NOMO-1 treated with DMSO at 0.1 percent for 48 hours (cell line): ENCODE results near the gene PRAMEF13.
"Not testable (repeated sequence)": the region's sequence is repeated elsewhere in the genome, so short reads cannot be mapped to it uniquely, and the experiment has no call there.

Experiments used
- DNase-seq: peaks from one replicate; lab custom pipeline; 2025; ENCODE audit not compliant: unreplicated experiment; lab: John Stamatoyannopoulos, UW

PRAMEF13 gene, protein sequence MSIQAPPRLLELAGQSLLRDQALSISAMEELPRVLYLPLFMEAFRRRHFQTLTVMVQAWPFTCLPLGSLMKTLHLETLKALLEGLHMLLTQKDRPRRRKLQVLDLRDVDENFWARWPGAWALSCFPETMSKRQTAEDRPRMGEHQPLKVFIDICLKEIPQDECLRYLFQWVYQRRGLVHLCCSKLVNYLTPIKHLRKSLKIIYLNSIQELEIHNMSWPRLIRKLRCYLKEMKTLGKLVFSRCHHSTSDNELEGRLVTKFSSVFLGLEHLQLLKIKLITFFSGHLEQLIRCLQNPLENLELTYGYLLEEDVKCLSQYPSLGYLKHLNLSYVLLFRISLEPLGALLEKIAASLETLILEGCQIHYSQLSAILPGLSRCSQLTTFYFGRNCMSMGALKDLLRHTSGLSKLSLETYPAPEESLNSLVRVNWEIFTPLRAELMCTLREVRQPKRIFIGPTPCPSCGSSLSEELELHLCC

DNA sequence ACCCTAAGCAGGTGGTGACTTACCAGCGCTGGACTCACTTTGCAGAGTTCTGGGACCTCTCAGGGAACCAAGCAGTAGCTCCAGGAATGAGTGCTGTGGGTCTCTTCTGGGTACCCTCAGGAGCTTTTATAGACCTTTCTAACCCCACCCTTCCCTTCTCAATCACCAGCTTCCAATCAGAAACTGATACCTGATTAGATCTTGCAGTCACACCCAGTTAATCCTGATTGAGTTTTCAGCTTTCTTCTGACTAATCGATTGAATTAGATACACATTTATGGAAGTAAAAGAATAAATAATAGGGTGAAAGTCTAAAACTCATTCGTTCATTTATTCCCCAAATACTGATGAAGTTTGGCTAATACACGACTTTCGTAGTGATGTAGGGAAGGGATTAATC is at the start of gene PRAMEF13:
PRAMEF13 (minus strand) TSS at position 101 of the 400 bp plus-strand sequence. CDS start 1,820 bp downstream, outside the sequence.
- DNase-seq = not testable (repeated sequence)

DNA sequence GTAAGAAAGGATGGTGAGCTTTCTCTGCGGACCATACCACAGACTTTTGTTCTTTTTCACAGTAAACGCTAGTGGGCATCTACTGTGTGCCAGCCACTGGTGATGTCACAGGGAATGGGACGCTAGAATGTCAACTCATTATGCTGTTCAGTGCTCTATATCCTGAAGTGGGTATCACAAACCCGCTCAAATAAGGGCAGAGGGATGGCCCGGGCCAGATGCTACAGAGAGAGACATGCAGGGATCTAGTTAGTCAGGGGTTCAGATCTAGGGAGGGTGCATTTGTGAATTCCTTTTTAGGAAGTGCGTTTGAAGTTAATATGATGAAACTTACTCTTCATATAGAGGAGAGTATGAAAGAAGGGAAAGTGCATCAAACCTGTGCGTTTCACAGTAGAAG is 45.9 kb upstream of the PRAMEF13 start:
- DNase-seq = not testable (repeated sequence)

DNA sequence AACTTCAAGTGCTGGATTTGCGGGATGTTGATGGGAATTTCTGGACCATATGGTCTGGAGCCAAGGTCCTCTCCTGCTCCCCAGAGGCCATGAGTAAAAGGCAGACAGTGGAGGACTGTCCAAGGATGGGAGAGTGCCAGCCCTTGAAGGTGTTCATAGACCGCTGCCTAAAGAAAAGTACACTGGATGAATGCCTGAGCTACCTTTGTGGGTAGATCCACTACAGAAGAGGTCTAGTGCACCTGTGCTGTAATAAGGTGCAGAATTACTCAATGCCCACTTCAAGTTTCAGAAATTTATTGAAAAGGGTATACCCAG is 45.3 kb upstream of the PRAMEF13 start:
- not testable (repeated sequence) for DNase-seq

DNA sequence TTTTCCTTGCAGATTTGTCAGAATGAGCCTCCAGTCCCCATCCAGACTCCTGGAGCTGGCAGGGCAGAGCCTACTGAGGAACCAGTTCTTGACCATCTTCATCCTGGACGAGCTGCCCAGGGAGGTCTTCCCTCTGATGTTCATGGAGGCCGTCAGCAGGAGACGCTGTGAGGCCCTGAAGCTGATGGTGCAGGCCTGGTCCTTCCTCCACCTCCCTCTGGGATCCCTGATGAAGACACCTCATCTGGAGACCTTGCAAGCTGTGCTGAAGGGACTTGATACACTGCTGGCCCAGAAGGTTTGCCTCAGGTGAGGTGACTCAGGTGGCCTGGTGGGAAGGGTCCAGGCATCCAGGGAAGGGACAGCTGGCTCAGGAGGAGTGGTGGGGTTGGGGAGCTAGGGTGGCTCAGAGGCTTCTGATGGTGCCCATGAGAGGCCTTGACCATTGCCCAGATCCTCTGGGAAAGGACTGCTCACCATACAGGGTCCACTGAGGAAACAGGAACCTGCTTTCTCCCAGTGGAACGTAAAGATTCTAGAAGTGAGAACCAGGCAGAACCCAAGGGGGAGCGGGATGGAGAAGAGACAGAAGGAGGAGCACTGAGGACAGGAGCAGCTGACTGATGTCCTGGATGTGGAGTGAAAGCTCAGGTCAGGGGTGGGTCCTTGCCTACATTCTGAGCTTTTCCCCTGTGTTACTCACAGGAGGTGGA is 44.8 kb upstream of the PRAMEF13 start:
- not testable (repeated sequence) for DNase-seq

DNA sequence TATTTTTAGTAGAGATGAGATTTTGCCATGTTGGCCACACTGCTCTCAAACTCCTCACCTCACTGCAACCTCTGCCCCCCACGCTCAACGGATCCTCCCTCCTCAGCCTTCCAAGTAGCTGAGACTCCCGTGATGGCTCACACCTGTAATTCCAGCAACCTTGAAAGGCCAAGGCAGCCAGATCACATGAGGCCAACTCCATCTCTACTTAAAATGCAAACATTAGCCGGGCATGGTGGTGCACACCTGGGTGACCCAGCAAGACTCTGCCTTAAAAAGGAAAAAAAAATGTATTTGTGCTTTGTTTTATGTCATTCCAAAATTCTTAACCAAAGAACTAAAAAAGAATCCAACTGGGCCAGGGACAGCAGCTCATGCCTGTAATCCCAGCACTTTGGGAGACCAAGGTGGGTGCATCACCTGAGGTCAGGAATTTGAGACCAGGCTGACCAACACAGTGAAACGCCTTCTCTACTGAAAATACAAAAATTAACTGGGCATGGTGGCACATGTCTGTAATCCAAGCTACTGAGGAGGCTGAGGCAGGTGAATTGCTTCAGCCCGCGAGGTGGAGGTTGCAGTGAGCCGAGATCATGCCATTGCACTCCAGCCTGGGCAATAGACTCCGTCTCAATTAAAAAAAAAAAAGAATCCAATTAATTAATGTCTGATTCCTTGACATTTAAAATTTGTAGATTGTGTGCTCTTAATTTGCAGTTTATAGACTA is 42.5 kb upstream of the PRAMEF13 start:
- DNase-seq = not testable (repeated sequence)

DNA sequence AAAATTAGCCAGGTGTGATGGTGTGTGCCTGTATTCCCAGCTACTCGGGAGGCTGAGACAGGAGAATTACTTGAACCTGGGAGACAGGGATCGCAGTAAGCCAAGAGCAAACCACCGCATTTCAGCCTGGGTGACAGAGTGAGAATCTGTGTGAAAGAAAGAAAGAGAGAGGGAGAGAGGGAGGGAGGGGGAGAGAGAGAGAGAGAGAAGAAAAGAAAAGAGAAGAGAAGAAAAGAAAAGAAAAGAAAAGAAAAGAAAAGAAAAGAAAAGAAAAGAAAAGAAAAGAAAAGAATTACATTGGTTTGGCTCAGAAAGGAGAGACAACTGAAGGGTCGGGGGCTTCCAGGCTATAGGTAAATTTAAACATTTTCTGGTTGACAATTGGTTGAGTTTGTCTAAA is 38.4 kb upstream of the PRAMEF13 start:
- not testable (repeated sequence) for DNase-seq

DNA sequence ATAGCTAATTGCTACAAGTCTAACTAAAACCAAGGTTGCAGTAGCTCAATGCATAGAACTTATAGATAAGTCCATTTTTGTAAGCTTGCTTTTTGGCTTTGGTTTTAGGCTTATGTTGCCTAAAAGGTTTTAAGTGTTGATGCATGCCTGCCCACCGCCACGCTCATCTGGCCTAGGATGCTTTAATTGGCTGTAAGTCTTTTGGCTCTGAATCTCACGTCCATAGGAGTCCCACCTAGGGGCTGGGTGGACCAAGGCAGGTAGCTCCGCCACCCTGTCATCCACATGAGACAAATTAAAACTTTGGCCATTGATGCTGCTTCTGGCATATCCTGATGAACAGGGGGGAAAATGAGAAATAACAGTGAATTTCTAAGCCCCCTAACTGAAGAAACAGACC is 36.4 kb upstream of the PRAMEF13 start:
- not testable (repeated sequence) for DNase-seq

DNA sequence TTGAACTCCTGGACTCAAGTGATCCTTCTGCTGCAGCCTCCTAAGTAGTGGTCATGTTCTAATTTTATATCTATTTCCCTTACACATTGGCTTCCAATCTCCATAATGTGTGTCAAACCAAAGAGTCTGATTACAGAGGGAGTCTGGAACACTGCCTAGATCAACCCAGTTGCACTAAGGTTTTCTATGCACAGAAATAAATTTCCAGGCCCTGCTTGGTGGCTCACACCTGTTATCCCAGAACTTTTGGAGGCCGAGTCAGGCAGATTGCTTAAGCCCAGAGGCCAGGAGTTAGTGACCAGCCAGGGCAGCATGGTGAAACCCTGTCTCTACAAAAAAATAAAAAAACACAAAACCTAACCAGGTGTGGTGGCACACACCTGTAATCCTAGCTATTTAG is 32.8 kb upstream of the PRAMEF13 start:
- not testable (repeated sequence) for DNase-seq

DNA sequence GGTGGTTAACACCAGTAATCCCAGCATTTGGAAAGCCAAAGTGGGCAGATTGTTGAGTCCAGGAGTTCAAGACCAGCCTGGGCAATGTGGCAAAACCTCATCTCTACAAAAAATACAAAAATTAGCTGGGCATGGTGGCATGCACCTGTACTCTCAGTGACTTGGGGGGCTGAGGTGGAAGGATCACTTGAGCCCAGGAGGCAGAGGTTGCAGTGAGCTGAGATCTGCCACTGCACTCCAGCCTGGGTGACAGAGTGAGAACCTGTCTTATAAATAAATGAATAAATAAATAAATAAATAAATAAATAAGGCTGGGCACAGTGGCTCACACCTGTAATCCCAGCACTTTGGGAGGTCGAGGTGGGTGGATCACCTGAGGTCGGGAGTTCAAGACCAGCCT is 30.8 kb upstream of the PRAMEF13 start:
- not testable (repeated sequence) for DNase-seq

DNA sequence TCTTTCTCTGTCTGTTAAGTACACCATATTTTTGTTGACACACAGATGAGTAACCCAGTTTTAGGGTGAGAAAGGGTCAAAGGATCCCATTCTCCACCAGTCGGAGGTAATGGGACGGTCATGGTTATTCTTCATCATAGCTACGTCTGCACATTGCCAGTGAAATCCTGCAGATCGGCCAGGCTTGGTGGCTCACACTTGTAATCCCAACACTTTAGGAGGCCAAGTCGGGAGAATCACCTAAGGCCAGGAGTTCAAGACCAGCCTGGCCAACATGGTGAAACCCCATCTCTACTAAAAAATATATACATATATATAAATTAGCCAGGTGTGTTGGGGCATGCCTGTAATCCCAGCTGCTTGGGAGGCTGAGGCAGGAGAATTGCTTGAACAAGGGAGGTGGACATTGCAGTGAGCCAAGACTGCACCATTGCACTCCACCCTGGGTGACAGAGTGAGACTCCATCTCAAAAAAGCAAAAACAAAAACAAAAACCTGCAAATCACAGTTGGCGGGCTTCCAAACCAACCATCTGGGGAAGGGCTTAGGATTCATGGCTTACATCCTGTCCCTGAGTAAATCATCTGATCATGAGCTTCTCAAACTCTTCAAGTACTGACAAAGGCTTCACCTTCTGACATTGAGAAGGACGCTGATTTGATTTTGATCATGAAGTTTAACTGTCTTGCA is 30.0 kb upstream of the PRAMEF13 start:
- DNase-seq = not testable (repeated sequence)

DNA sequence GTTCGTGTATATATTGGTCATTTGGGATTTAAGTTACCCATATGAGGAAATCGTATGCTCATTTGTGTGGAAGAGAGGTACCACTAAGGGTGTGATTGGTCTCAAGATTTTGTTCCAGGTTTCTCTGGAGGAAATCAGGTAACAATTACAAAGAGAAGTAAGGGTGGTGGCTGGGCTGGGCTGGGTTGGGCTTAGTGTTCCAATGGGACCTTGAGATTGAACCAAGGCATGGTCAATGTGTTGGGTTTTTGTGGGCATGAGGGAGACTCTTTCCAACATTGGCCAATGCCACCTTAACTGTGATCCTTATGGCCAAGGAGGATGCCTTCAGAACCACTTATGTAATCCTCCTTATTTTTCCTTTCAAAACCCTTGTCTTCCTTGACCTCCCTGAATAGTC is 29.4 kb upstream of the PRAMEF13 start:
- DNase-seq = not testable (repeated sequence)

DNA sequence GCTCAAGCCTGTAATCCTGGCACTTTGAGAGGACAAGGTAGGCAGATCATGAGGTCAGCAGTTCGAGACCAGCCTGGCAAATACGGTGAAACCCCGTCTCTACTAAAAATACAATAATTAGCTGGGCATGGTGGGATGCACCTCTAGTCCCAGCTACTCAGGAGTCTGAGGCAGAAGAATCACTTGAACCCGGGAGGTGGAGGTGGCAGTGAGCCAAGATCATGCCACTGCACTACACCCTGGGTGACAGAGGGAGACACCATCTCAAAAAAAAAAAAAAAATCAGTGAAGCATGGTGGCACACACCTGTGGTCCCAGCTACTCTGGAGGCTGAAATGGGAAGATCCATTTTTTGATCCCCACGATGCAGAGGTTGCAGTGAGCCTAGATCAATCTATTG is 28.9 kb upstream of the PRAMEF13 start:
- DNase-seq = not testable (repeated sequence)

DNA sequence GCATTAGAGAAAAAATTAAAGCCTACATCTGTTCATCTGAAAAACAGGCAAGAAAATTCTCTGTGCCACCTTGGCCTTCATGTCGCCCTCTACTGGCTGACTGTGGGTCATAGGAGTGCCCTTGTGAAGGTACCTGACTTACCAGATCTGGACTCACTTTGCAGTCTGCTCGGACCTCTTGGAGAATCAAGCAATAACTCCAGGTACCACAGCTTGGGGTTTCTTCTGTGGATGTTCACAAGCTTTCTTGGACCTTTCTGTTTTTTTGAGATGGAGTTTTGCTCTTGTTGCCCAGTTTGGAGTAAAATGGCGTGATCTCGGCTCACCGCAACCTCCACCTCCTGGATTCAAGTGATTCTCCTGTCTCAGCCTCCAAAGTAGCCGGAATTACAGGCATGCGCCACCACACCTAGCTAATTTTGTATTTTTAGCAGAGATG is 27.2 kb upstream of the PRAMEF13 start:
- peak; percentile 2 for DNase-seq

DNA sequence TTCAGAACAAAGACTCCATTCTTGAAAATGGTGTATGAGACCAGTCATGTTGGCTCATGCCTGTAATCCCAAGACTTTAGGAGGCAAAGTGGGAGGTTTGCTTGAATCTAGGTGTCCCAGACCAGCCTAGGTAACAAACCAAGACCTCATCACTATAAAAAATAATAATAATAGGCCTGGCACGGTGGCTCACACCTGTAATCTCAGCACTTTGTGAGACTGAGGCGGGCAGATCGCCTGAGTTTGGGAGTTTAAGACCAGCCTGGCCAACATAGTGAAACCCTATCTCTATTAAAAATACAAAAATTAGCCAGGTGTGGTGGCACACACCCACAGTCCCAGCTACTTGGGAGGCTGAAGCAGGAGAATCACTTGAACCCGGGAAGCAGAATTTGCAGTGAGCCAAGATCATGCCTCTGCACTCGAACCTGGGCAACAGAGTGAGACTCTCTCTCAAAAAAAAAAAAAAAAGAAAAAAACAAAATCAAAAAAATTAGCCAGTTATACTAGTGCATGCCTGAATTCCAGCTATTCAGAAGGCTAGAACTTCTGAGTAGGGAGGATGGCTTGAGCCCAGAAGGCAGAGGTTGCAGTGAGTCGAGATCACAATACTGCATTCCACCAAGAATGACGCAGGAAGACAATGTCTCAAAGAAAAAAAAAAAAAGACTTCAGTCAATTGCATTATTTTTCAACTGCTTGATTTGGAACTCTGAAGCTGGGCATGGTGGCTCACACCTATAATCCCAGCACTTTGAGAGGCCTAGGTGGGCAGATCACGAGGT is 26.3 kb upstream of the PRAMEF13 start:
- not testable (repeated sequence) for DNase-seq

DNA sequence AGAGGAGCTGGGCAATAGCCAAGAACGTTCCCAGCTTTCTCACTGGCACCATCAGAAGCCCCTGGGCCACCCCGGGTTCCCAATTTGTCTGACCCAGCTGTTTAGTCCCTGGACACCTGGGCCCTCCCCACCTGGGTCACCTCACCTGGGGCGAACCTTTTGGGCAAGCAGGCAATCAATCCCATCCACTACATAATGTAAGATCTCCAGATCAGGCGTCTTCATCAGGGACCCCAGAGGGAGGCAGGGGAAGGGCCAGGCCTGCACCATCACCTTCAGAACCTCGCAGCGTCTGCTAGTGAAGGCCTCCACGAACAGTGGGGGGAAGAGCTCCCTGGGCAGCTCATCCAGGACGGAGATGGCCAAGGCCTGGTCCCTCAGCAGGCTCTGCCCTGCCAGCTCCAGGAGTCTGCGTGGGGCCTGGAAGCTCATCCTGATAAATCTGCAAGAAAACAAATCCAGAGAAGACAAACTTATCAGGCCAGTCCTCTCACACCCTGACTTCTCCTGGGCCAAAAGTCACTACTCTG is 24.5 kb upstream of the PRAMEF13 start, which contains the start of gene PRAMEF18:
PRAMEF18 (minus strand) TSS at position 480 of the 530 bp plus-strand sequence; CDS start at position 432, 48 bp downstream.
- DNase-seq = not testable (repeated sequence)

DNA sequence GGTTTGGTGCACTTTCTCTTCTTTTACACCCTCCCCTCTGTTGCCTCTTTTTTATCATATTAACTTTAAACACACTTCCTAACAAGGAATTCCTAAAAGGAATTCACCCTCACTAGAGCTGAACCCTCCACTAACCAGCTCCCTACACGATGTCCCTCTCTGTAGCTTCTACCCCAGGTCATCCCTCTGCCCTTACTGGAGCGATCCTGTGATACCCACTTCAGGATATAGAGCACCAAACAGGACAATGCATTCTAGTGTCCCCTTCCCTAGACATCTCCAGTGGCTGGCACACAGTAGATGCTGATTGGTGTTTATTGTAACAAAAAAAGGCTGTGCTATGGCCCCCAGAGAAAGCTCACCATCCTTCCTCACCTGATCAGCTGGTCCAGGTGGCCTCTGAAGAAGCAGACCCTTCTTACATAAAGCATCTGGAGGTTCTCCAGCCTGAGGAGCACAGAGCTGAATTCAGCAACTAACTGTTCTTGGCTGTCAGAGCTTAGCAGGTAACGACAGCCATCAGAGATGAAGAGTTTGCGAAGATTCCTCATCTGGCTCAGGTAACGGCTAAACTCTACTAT is 23.4 kb upstream of the PRAMEF13 start:
- no peak for DNase-seq

DNA sequence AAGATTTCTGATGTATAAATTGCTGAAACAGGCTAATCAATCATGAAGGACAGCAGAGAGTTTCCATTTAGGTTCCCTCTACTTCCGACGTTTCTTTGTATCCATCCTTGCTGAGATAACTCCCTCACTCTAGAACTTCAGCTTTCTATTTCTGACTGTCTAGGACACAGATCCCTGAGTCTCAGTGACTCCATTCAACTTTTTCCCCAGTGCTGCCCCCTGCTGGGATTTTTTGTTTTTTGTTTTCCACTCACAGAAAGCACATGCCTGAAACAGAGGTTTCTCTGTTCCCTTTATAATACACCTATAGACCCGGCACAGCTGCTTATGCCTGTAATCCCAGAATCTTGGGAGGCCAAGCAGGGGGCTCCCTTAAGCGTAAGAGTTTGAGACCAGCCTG is 21.6 kb upstream of the PRAMEF13 start:
- not testable (repeated sequence) for DNase-seq

DNA sequence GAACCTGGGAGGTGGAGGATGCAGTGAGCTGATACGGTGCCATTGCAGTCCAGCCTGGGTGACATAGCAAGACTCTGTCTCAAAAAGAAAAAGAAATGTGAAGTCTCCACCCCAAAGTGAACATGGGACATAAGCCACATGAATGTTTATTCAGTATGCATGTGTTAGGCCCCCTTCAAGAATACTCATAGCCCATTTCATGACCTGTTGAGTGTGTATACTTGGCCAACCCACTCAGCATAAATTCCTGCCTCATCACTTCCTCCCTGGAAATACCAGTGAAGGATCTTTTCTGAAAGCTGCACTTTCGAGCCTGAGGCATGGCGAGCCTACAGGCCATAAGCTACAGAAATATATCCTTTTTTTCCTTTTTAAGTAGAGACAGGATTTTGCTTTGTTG is 18.0 kb upstream of the PRAMEF13 start:
- DNase-seq = not testable (repeated sequence)

DNA sequence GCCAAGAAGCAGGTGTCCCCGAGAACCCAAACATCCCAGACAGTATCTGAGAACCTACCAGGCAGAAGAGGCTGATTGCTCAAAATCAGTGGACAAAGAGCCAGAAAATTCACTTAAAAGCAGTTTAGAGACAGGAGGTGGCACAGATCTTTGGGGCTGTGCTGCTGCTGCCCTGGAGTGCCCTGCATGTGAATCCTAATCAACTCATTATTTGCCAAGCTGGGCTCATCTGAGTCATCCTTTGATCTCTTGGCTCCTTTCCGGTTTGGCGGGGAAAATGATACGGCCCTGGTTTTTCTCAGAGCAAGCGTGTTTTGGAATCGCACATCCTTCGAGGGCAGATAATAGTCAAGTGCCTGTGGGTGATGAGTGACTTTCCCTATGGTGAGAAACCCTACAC is 15.4 kb upstream of the PRAMEF13 start:
- not testable (repeated sequence) for DNase-seq
